ENCODE data around the gene DCHS1.

DCHS1 gene

DNA sequence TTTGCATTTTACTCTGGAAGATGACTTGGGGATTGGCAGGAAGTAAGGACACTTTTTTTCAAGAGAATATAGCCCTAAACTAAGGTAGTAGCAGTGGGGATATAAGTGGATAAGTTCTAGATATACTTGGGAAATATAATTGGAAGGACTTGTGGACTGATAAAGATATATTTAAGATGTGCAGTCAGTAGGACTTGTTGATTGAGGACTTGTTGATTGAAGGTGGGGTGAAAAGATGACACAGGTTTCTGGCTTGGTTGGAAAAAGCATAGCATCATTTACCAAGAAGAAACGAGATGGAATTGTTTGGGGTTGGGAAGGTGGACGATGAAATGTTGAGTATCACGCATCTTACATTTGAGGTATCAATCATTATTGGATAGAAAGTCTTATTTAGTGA is 42.1 kb downstream of the DCHS1 start:
- no peak for DNase-seq (ENCODE audit: insufficient read length)
- TF ChIP-seq POLR2AphosphoS5 (IDR thresholded peaks at IDR 0.05; ENCODE audit: low read depth, low read length) (no peak), POLR2A (IDR thresholded peaks at IDR 0.05; ENCODE audit: low read depth, low read length) (no peak), TAF1 (IDR thresholded peaks at IDR 0.05; ENCODE audit: borderline replicate concordance, low read depth, low read length) (no peak)
- FAIRE-seq: no peak

DNA sequence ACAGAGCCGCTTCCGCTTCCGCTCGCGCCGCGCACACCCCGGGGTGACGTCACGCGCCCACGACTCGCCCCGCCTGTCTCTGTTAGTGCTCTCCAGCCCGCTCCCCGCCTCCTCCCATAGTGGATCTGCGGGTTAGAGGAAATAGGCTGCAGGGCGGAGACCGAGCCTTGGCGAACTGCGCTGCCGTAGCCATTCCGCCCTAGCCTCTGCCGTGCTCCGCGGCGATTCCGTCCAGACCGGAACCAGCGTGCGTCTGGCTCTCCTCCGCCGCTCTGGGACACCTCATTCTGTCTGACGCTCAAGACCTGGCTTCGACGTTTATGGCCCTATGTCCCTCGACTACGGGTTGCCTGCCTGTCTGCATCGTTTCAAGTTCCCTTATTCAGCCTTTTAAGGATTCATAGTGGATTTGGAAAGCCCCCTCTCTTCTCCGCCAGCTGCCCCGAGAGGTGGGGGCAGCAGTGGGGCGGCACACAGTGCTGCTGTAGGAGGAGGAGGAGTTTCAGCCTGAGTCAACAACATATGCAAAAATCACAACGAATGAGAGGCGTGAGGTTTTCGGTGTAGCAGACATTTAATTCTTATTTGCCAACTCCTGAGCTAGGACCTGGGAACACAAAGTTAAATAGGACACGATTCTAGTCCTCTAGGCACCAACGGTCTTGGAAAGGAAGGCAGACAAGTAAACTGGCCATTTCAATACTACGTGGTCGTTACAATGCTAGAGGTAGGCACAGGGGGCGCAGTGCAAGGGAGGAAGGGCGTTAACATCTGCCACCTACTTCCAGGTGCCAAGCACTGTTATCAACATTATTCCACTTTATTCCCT is 43.2 kb downstream of the DCHS1 start, which contains the start of gene TAF10:
TSS of gene TAF10 (minus strand) at position 4 of the 829 bp plus-strand sequence. CDS start 27 bp downstream, outside the sequence.
- TF ChIP-seq TAF1 (IDR thresholded peaks at IDR 0.05; ENCODE audit: borderline replicate concordance, low read depth, low read length) (0 out of 2 replicates have a peak, but pooled peaks have one; percentile 17), POLR2A (IDR thresholded peaks at IDR 0.05; ENCODE audit: low read depth, low read length) (peak; percentile 95), POLR2AphosphoS5 (IDR thresholded peaks at IDR 0.05; ENCODE audit: low read depth, low read length) (peak; percentile 96)
- peak; percentile 82 for DNase-seq (ENCODE audit: insufficient read length)
- FAIRE-seq: peak; percentile 100

DNA sequence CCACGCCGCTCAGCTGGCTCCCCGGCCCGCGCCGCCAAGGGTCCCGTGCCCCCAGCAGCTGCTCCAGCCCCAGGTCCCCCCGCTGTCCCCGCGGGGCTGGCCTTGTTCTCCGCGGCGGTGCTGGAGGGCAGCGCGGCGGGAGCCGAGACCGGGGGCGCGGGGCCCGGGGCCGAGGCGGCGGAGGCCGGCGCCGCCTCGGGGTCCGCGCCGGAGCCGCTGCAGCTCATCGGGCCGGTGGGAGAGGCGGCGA is 43.7 kb downstream of the DCHS1 start:
- TF ChIP-seq TAF1 (IDR thresholded peaks at IDR 0.05; ENCODE audit: borderline replicate concordance, low read depth, low read length) (no peak), POLR2A (IDR thresholded peaks at IDR 0.05; ENCODE audit: low read depth, low read length) (no peak), POLR2AphosphoS5 (IDR thresholded peaks at IDR 0.05; ENCODE audit: low read depth, low read length) (no peak)
- DNase-seq (ENCODE audit: insufficient read length): no peak
- no peak for FAIRE-seq

DNA sequence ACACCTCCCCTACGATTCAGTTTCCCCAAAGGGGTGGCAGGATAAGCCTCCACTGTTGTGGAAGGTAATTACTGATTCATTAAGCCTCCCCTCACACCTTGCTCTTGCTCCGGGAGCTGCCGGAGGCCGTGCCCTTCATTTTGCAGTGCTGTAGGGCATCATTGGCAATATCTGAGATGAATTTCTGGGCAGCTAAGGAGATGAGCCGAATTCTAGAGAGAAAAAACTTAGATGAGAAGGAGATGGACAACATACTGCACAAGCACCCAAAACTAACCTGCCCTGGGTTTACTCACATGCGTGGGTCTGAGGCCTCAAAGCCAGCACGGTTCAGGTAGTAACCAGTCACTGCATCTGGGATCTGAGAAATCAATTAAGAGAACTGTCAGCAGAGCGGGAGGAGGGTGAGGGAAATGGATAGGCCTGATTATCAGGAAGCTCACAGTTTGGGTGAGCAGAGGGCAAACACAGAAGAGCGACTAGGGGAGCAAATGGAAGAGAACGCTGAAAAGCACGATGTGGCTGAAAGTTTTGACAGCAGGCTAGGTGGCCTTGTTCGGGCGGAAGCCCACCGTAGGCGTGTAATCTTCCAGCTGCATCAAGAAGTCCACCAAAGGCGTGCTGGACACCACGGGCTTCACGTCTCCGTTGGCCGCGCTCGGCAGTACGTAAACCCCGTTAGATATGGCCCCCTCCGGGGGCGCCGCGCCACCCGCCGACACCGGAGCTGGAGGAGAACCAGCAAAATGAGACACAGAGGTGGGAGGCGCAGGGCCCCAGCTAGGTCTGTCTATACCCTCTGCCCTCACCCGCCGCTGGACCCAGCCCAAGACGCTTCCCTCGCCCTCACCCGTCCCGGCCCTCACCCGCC is 44.3 kb downstream of the DCHS1 start:
- no peak for DNase-seq (ENCODE audit: insufficient read length)
- no peak for TF ChIP-seq TAF1 (IDR thresholded peaks at IDR 0.05; ENCODE audit: borderline replicate concordance, low read depth, low read length)
- TF ChIP-seq POLR2A (IDR thresholded peaks at IDR 0.05; ENCODE audit: low read depth, low read length): no peak
- TF ChIP-seq POLR2AphosphoS5 (IDR thresholded peaks at IDR 0.05; ENCODE audit: low read depth, low read length): no peak
- FAIRE-seq: no peak

GRCh38 chr11:6610591-6610990 is 45.0 kb downstream of the DCHS1 start:
- FAIRE-seq (no peak), DNase-seq (ENCODE audit: insufficient read length) (no peak)
- TF ChIP-seq TAF1 (IDR thresholded peaks at IDR 0.05; ENCODE audit: borderline replicate concordance, low read depth, low read length) (no peak), POLR2A (IDR thresholded peaks at IDR 0.05; ENCODE audit: low read depth, low read length) (no peak), POLR2AphosphoS5 (IDR thresholded peaks at IDR 0.05; ENCODE audit: low read depth, low read length) (no peak; the same call in 1 of the 2 replicates)

GRCh38 chr11:6609502-6610015 is 46.0 kb downstream of the DCHS1 start:
- TF ChIP-seq POLR2AphosphoS5 (IDR thresholded peaks at IDR 0.05; ENCODE audit: low read depth, low read length) (no peak), POLR2A (IDR thresholded peaks at IDR 0.05; ENCODE audit: low read depth, low read length) (peak; percentile 17; the same call in 1 of the 2 replicates)
- no peak for FAIRE-seq
- no peak for DNase-seq (ENCODE audit: insufficient read length)

DNA sequence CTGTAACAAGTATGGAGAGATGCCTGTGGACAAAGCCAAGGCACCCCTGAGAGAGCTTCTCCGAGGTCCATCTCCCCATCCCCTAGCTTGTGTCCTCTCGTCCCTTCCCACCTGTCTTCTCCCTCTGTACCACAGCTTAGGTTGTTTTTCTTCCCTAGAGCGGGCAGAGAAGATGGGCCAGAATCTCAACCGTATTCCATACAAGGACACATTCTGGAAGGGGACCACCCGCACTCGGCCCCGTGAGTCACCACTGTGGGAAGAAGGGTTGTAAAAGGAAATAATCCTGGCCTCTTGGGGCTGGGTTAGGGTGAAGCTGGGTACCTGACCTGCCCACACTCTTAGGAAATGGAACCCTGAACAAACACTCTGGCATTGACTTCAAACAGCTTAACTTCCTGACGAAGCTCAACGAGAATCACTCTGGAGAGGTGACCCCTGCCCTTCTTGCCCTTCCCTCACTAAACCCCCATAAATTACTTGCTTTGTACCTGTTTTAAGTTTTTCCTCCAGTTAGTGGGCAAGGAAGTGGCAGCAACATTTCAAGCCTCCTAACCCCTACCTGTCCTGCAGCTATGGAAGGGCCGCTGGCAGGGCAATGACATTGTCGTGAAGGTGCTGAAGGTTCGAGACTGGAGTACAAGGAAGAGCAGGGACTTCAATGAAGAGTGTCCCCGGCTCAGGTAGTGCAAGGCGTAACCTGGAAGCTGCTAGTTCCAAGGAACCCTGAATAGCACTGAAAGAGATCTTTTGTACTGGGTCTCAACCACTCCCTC is 46.7 kb downstream of the DCHS1 start:
- TF ChIP-seq POLR2A (IDR thresholded peaks at IDR 0.05; ENCODE audit: low read depth, low read length): peak; percentile 22; the same call in 1 of the 2 replicates
- TF ChIP-seq TAF1 (IDR thresholded peaks at IDR 0.05; ENCODE audit: borderline replicate concordance, low read depth, low read length): no peak
- TF ChIP-seq POLR2AphosphoS5 (IDR thresholded peaks at IDR 0.05; ENCODE audit: low read depth, low read length): peak; percentile 7; the same call in 1 of the 2 replicates
- DNase-seq (ENCODE audit: insufficient read length) (no peak), FAIRE-seq (no peak)

DNA sequence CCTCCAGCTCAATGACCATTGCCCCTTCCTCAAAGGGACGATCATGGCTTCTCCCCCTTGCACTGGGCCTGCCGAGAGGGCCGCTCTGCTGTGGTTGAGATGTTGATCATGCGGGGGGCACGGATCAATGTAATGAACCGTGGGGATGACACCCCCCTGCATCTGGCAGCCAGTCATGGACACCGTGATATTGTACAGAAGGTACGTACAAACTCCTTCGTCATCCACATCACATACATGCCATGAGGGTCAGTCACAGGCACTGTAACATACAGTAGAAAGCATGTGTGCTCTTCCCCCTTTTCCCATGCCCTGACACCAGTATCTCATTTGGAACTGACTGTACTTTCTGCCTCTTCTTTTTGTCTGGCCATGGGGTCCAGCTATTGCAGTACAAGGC is 47.6 kb downstream of the DCHS1 start:
- DNase-seq (ENCODE audit: insufficient read length): no peak
- no peak for TF ChIP-seq POLR2AphosphoS5 (IDR thresholded peaks at IDR 0.05; ENCODE audit: low read depth, low read length)
- FAIRE-seq: no peak

GRCh38 chr11:6607190-6607795 is 48.3 kb downstream of the DCHS1 start:
- FAIRE-seq (peak; percentile 14), DNase-seq (ENCODE audit: insufficient read length) (no peak)
- no peak for TF ChIP-seq POLR2A (IDR thresholded peaks at IDR 0.05; ENCODE audit: low read depth, low read length)
- no peak; the same call in 1 of the 2 replicates for TF ChIP-seq POLR2AphosphoS5 (IDR thresholded peaks at IDR 0.05; ENCODE audit: low read depth, low read length)
- TF ChIP-seq TAF1 (IDR thresholded peaks at IDR 0.05; ENCODE audit: borderline replicate concordance, low read depth, low read length): no peak

- FAIRE-seq (peak; percentile 91), DNase-seq (ENCODE audit: insufficient read length) (no peak)
- TF ChIP-seq POLR2AphosphoS5 (IDR thresholded peaks at IDR 0.05; ENCODE audit: low read depth, low read length) (no peak; the same call in 1 of the 2 replicates), POLR2A (IDR thresholded peaks at IDR 0.05; ENCODE audit: low read depth, low read length) (peak; percentile 34)
Observed at GRCh38 chr11:6606471-6607189, 49.0 kb downstream of the DCHS1 start.
